Small intestine (tissue), 7 donors: ENCODE results near the gene PLCL1. TPM values are rescaled to one million over a fixed set of nuclear protein-coding genes. Genes with fewer than 3 reads are reported as not detected.

ENCODE experiments used
- DNase-seq, 2 donors: peaks; one replicate each; pipeline versions ENCODE4 v3.0.0 to v3.0.0-alpha.2; 2013
- FAIRE-seq: peaks from 2 replicates; lab custom pipeline; 2012; peaks lifted over from hg19 to GRCh38; lab: Jason Lieb, UNC
- H3K27ac ChIP-seq, 3 donors: one replicate each; pipeline ENCODE4 v1.5.1; 2013; ENCODE audit warnings: low read length in 2 of 3, mild to moderate bottlenecking in 2 of 3, control low read depth in 1 of 3, inconsistent platforms in 1 of 3, low read depth in 1 of 3, moderate library complexity in 1 of 3
- H3K27me3 ChIP-seq, 3 donors: one replicate each; pipeline ENCODE4 v1.6.1; 2013; ENCODE audit warnings: low read length in 3 of 3, inconsistent platforms in 1 of 3; ENCODE audit not compliant: control insufficient read depth in 3 of 3, insufficient read depth in 3 of 3
- H3K36me3 ChIP-seq, 3 donors: one replicate each; pipeline ENCODE4 v1.6.1; 2013; ENCODE audit warnings: low read length in 3 of 3, inconsistent platforms in 1 of 3, low read depth in 1 of 3, mild to moderate bottlenecking in 1 of 3, moderate library complexity in 1 of 3; ENCODE audit not compliant: control insufficient read depth in 3 of 3, insufficient read depth in 2 of 3
- H3K4me1 ChIP-seq, 3 donors: one replicate each; pipeline ENCODE4 v1.6.1; 2013; ENCODE audit warnings: low read length in 2 of 3, inconsistent platforms in 1 of 3, low read depth in 1 of 3, mild to moderate bottlenecking in 1 of 3, moderate library complexity in 1 of 3; ENCODE audit not compliant: control insufficient read depth in 3 of 3, insufficient read depth in 2 of 3
- H3K4me3 ChIP-seq, 3 donors: one replicate each; pipeline ENCODE4 v1.5.1; 2013; ENCODE audit warnings: low read length in 3 of 3, control low read depth in 1 of 3, inconsistent platforms in 1 of 3, low read depth in 1 of 3, mild to moderate bottlenecking in 1 of 3, moderate library complexity in 1 of 3
- H3K9me3 ChIP-seq, 2 donors: one replicate each; pipeline ENCODE4 v1.6.1; 2013; ENCODE audit warnings: low read depth in 1 of 2, low read length in 1 of 2; ENCODE audit not compliant: control insufficient read depth in 2 of 2, insufficient read depth in 1 of 2
- WGBS, 3 donors: extraction: QIAGEN DNeasy Blood & Tissue Kit; methylation state at CpG; one replicate each; pipeline ENCODE4 v1.1.7; 2013; 5-methylcytosine and 5-hydroxymethylcytosine counted together
- polyA plus RNA-seq, 4 donors: library from polyadenylated mRNA; stranded (reverse) in 3 of 4; unstranded in 1 of 4; fragments of 200-250 nt in 3 of 4; fragments of 120-200 nt in 1 of 4; gene quantifications; one replicate each; pipeline versions ENCODE4 v1.2.1 to v1.2.3, GENCODE V29; 2013
- donor health status: healthy with polysubstance abuse.
- donor health status: control.
- donor health status: control.
- donor health status: Bipolar disorder and iron deficiency.
- donor health status: healthy.

Gene PLCL1
- polyA plus RNA-seq, 4 donors: 0.58 to 2.3 (median 0.81) TPM; not detected in 1

DNA sequence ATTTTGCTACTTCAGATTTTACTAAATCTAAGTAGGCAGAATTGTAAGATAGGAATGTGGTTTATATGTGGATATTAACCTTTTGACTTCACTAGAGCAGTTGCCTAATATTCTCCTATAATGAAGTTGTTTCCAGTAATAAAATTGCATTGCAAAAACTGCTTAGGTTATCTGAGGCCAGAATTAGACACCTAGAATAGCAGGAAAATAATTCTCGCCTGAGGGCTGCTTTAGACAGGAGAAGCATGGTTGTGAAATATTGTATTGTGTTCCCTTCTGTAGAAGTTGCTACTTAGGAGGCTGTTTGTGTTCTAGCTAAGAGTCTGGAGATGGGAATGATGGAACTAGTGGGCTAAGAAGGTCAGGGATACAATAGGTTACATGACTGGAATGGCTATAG is 146.3 kb downstream of the PLCL1 start:
- Histone ChIP-seq H3K9me3 (no peaks in the 10 kb centered on the region), H3K27ac (no peak overlapping the region), H3K36me3 (no peaks in the 10 kb centered on the region), H3K27me3 (peaks cover 0 to 2% (median 0%) of the 10 kb centered on the region in 3 donors), H3K4me1 (no peaks in the 10 kb centered on the region), H3K4me3 (no peak overlapping the region)
- DNase-seq (no peak), FAIRE-seq (no peak)
- whole genome bisulfite sequencing, 3 donors: 77 to 86% (median 79%) methylated on average over 1 of the region's 1 CpG

- H3K4me1 ChIP-seq: no peaks in the 10 kb centered on the region
- no peaks in the 10 kb centered on the region for H3K36me3 ChIP-seq
- 87 to 88% (median 87%) methylated on average over 5 of the region's 5 CpGs for WGBS, 3 donors
- no peak overlapping the region for H3K27ac ChIP-seq
- no peak overlapping the region for H3K4me3 ChIP-seq
- FAIRE-seq: no peak
- no peaks in the 10 kb centered on the region for H3K27me3 ChIP-seq
- DNase-seq: no peak
- no peaks in the 10 kb centered on the region for H3K9me3 ChIP-seq
Observed at GRCh38 chr2:197952540-197953202, 148.3 kb downstream of the PLCL1 start.

- H3K36me3 ChIP-seq: no peaks in the 10 kb centered on the region
- 77 to 86% (median 85%) methylated on average over 4 of the region's 4 CpGs for WGBS, 3 donors
- H3K27ac ChIP-seq: no peak overlapping the region
- no peak overlapping the region for H3K4me3 ChIP-seq
- no peaks in the 10 kb centered on the region for H3K9me3 ChIP-seq
- DNase-seq: no peak
- H3K4me1 ChIP-seq: no peaks in the 10 kb centered on the region
- no peaks in the 10 kb centered on the region for H3K27me3 ChIP-seq
- FAIRE-seq: no peak
Observed at GRCh38 chr2:197954328-197954727, 149.9 kb downstream of the PLCL1 start.

DNA sequence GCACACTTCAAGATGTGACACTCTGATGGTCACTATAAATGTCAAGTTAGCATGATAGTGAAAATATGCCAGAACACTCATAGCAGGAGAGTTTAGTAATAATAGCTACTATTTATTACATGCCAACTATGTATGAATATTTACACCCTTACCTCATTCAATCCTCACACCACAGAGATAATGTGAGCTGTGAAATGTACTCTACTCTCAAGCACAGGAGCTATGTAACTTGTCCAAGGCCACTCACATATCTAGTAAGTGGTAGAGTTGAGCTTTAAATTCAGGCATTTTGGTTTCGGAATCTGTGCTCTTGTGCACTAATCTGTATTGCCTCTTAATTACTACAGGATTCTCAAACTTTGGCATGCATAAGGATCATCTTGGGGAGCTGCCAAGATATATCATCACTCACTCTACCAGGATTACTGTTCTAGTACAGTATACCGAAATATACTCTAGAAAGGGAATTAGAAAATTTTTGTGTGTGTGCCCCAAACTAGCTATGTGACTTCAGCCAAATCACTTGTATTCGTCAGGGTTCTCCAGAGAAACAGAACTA is 154.3 kb downstream of the PLCL1 start:
- 79 to 89% (median 84%) methylated on average over 3 of the region's 3 CpGs for WGBS, 3 donors
- Histone ChIP-seq H3K9me3 (no peaks in the 10 kb centered on the region), H3K36me3 (no peaks in the 10 kb centered on the region), H3K27me3 (no peaks in the 10 kb centered on the region), H3K4me3 (no peak overlapping the region), H3K4me1 (no peaks in the 10 kb centered on the region), H3K27ac (no peak overlapping the region)
- DNase-seq (no peak), FAIRE-seq (no peak)

- Histone ChIP-seq H3K36me3 (no peaks in the 10 kb centered on the region), H3K27ac (no peak overlapping the region), H3K9me3 (no peaks in the 10 kb centered on the region), H3K27me3 (no peaks in the 10 kb centered on the region), H3K4me3 (no peak overlapping the region), H3K4me1 (no peaks in the 10 kb centered on the region)
- WGBS, 3 donors: 86 to 96% (median 92%) methylated on average over 1 of the region's 1 CpG
- no peak for DNase-seq
- no peak for FAIRE-seq
Observed at GRCh38 chr2:197959383-197959782, 155.0 kb downstream of the PLCL1 start.

GRCh38 chr2:197960786-197961185 is 156.4 kb downstream of the PLCL1 start:
- no peak for FAIRE-seq
- no peaks in the 10 kb centered on the region for H3K9me3 ChIP-seq
- no peaks in the 10 kb centered on the region for H3K4me1 ChIP-seq
- no peaks in the 10 kb centered on the region for H3K36me3 ChIP-seq
- no peaks in the 10 kb centered on the region for H3K27me3 ChIP-seq
- no peak overlapping the region for H3K4me3 ChIP-seq
- 67 to 86% (median 86%) methylated on average over 2 of the region's 2 CpGs for WGBS, 3 donors
- DNase-seq: no peak
- H3K27ac ChIP-seq: no peak overlapping the region

DNA sequence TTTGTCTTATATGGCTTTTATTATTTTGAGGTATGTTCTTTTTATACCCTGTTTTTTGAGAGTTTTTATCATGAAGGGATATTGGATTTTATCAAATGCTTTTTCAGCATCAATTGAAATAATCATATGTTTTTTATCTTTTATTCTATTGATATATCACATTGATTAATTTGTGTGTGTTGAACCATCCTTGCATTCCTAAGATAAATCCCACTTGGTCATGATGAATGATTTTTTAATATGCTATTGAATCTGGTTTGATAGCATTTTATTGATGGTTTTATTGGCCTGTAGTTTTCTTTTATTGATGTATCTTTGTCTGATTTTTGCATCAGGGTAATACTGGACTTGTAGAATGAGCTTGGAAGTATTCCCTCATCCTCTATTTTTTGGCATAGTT is 160.3 kb downstream of the PLCL1 start:
- Histone ChIP-seq H3K4me3 (no peak overlapping the region), H3K36me3 (no peaks in the 10 kb centered on the region), H3K9me3 (no peaks in the 10 kb centered on the region), H3K4me1 (no peaks in the 10 kb centered on the region), H3K27me3 (no peaks in the 10 kb centered on the region), H3K27ac (no peak overlapping the region)
- no peak for DNase-seq
- no peak for FAIRE-seq

- no peaks in the 10 kb centered on the region for H3K27me3 ChIP-seq
- no peak for DNase-seq
- no peaks in the 10 kb centered on the region for H3K9me3 ChIP-seq
- H3K36me3 ChIP-seq: no peaks in the 10 kb centered on the region
- no peak for FAIRE-seq
- no peaks in the 10 kb centered on the region for H3K4me1 ChIP-seq
- H3K4me3 ChIP-seq: no peak overlapping the region
- no peak overlapping the region for H3K27ac ChIP-seq
Observed at GRCh38 chr2:197965756-197966155, 161.4 kb downstream of the PLCL1 start.

GRCh38 chr2:197969391-197969893 is 165.0 kb downstream of the PLCL1 start:
- no peaks in the 10 kb centered on the region for H3K9me3 ChIP-seq
- no peak overlapping the region for H3K27ac ChIP-seq
- H3K36me3 ChIP-seq: no peaks in the 10 kb centered on the region
- H3K4me1 ChIP-seq: no peaks in the 10 kb centered on the region
- H3K4me3 ChIP-seq: no peak overlapping the region
- FAIRE-seq: no peak
- no peaks in the 10 kb centered on the region for H3K27me3 ChIP-seq
- no peak for DNase-seq
